OCI-LY7 (cell line): ENCODE results near the gene SMKR1. TPM values are rescaled to one million over a fixed set of nuclear protein-coding genes. Genes with fewer than 3 reads are reported as not detected.

Experiments used
- BruUV-seq: library from RNA; stranded (reverse); fragments of 400-500 nt; replicated peaks from 2 replicates; lab custom pipeline; 2021; lab: Mats Ljungman, UMichigan
- CTCF ChIA-PET: fragments of 300-600 bp; sonication (Branson Sonifier 250); formaldehyde crosslinking; loops from one replicate; lab custom pipeline; 2022; ENCODE audit warnings: antibody characterized with exemption; ENCODE audit not compliant: unreplicated experiment; lab: Charles Lee
- POLR2A ChIA-PET: fragments of 300-600 bp; sonication (Branson Sonifier 250); formaldehyde crosslinking; loops from one replicate; lab custom pipeline; 2022; ENCODE audit warnings: antibody characterized with exemption; lab: Charles Lee
- DNase-seq: peaks from one replicate; pipeline ENCODE4 v3.0.0-alpha.2; 2015; ENCODE audit warnings: low spot score
- H2AFZ ChIP-seq: fragments of 200-600 bp; sonication (generic), shearing (Covaris generic); 2 replicates; pipeline ENCODE4 v1.6.1; 2014; ENCODE audit warnings: mild to moderate bottlenecking, antibody characterized with exemption, low read length, moderate library complexity
- H3K27ac ChIP-seq: fragments of 200-600 bp; sonication (generic); 2 replicates; pipeline ENCODE4 v1.5.1; 2014; ENCODE audit warnings: mixed run types, low read depth, mild to moderate bottlenecking, moderate library complexity, low read length, inconsistent platforms; ENCODE audit not compliant: poor library complexity, severe bottlenecking
- H3K36me3 ChIP-seq: fragments of 200-600 bp; sonication (generic); 2 replicates; pipeline ENCODE4 v1.6.1; 2014; ENCODE audit warnings: mild to moderate bottlenecking, antibody characterized with exemption, low read length, moderate library complexity, mixed read lengths; ENCODE audit not compliant: insufficient read depth
- H3K4me1 ChIP-seq: fragments of 200-600 bp; sonication (generic); 2 replicates; pipeline ENCODE4 v1.5.1; 2014; ENCODE audit warnings: mild to moderate bottlenecking, low read length; ENCODE audit not compliant: insufficient read depth, poor library complexity, severe bottlenecking
- H3K4me2 ChIP-seq: fragments of 200-600 bp; sonication (generic); 2 replicates; pipeline ENCODE4 v1.6.1; 2014; ENCODE audit warnings: mild to moderate bottlenecking, low read length
- H3K4me3 ChIP-seq: fragments of 200-600 bp; sonication (generic); 2 replicates; pipeline ENCODE4 v1.5.1; 2014; ENCODE audit warnings: mild to moderate bottlenecking, low read depth, low read length; ENCODE audit not compliant: poor library complexity, severe bottlenecking
- H3K79me2 ChIP-seq: fragments of 200-600 bp; sonication (generic); 2 replicates; pipeline ENCODE4 v1.6.1; 2016; ENCODE audit warnings: low read depth, mild to moderate bottlenecking, low read length, moderate library complexity, mixed read lengths; ENCODE audit not compliant: insufficient read depth
- H3K9me2 ChIP-seq: fragments of 200-600 bp; sonication (generic); 2 replicates; pipeline ENCODE4 v1.6.1; 2016; ENCODE audit warnings: mild to moderate bottlenecking, low read length, mixed read lengths; ENCODE audit not compliant: insufficient read depth
- H3K9me3 ChIP-seq: fragments of 200-600 bp; sonication (generic); 2 replicates; pipeline ENCODE4 v1.6.1; 2014; ENCODE audit warnings: mild to moderate bottlenecking, mixed run types, low read length, mixed read lengths
- H4K20me1 ChIP-seq: fragments of 200-600 bp; sonication (generic); 2 replicates; pipeline ENCODE4 v1.6.1; 2014; ENCODE audit warnings: mild to moderate bottlenecking, antibody characterized with exemption, low read length, moderate library complexity, mixed read lengths; ENCODE audit not compliant: insufficient read depth
- CTCF ChIP-seq: fragments of 200-600 bp; sonication (generic); conservative IDR thresholded peaks from 2 replicates; pipeline ENCODE4 v1.5.1; 2014; ENCODE audit warnings: mild to moderate bottlenecking, antibody characterized with exemption, low read length, moderate library complexity, mixed read lengths
- EZH2phosphoT487 ChIP-seq: fragments of 200-600 bp; sonication (generic); IDR thresholded peaks from 2 replicates; pipeline ENCODE4 v1.6.1; 2018; ENCODE audit warnings: low read depth, borderline replicate concordance, mild to moderate bottlenecking, mixed run types, antibody characterized with exemption, low read length, moderate library complexity, mixed read lengths
- intact Hi-C: fragments of 100-400 bp; cut with micrococcal nuclease; formaldehyde crosslinking; loops from one replicate; pipeline ENCODE4 v1.10.0; 2022; ENCODE audit not compliant: unreplicated experiment
- total RNA-seq, 2 experiments: library from RNA; depleted of rRNA in 1 of 2; stranded (reverse); fragments of >200 nt in 1 of 2; shearing (Covaris generic) in 1 of 2; gene quantifications; 2 replicates each; pipeline ENCODE4 v1.2.3, GENCODE V29; 2014 to 2022

Gene SMKR1
- total RNA-seq, 2 experiments from 2014 or later, result not detected

DNA sequence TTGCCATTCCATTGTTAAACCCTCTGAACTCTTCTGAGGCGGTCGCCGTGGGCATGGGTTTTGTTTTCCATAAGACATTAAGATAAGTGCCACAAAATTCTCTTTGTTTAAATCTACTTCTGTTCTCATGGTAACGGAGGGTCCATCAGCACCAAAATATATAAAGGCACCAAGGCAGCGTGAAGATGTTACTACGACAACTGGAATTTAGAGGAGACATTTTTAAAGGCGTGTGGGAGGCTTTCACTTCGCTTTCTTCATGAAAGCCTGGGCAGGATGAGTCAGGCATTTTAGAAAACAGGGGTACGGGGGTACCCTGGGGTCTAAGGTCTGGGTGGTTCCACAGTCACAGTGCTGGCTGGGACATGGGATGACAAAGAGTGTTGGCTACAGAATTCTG, 34.0 kb downstream of the SMKR1 start:
- no peak overlapping the region for H3K4me3 ChIP-seq
- BruUV-seq, result no TSS peak
- no peaks in the 10 kb centered on the region for H3K9me2 ChIP-seq
- ChIA-PET CTCF (no interaction called here), POLR2A (no interaction called here)
- H2AFZ ChIP-seq, result no peak overlapping the region
- no peak for DNase-seq
- TF ChIP-seq CTCF (no peak), EZH2phosphoT487 (no peak)
- H3K27ac ChIP-seq, result no peak overlapping the region
- intact Hi-C loops, result no loop called here
- no peaks in the 10 kb centered on the region for H3K4me1 ChIP-seq
- H3K36me3 ChIP-seq, result no peaks in the 10 kb centered on the region
- no peak overlapping the region for H3K4me2 ChIP-seq
- H4K20me1 ChIP-seq, result no peaks in the 10 kb centered on the region
- no peaks in the 10 kb centered on the region for H3K79me2 ChIP-seq
- H3K9me3 ChIP-seq, result no peaks in the 10 kb centered on the region

DNA sequence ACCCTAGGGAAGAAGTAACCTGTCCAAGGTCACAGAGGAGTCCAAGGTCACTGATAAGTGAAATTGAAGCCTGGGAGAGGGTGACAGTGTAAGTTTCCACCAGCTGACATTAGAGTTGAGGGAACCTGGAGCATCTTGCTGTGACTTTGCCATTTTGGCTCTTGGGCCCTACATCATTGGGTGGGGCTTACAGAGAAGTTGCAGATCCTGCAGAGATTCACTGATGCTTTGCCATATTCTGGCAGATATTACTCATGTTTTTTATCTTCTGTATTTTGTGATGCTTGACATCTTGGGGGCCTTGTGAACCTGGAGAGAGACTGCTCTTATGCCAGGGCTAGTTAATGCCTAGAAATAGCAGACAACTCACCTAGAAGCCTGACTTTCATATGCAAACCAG, 36.5 kb downstream of the SMKR1 start:
- H4K20me1 ChIP-seq, result no peaks in the 10 kb centered on the region
- BruUV-seq, result no TSS peak
- H3K4me1 ChIP-seq, result no peaks in the 10 kb centered on the region
- no peak overlapping the region for H3K4me2 ChIP-seq
- no peaks in the 10 kb centered on the region for H3K9me2 ChIP-seq
- H3K79me2 ChIP-seq, result no peaks in the 10 kb centered on the region
- H3K27ac ChIP-seq, result no peak overlapping the region
- POLR2A ChIA-PET, result no interaction called here
- H2AFZ ChIP-seq, result no peak overlapping the region
- CTCF ChIA-PET, result no interaction called here
- no peak overlapping the region for H3K4me3 ChIP-seq
- no peaks in the 10 kb centered on the region for H3K9me3 ChIP-seq
- no peaks in the 10 kb centered on the region for H3K36me3 ChIP-seq
- intact Hi-C loops, result no loop called here
- TF ChIP-seq CTCF (no peak), EZH2phosphoT487 (no peak)
- no peak for DNase-seq

DNA sequence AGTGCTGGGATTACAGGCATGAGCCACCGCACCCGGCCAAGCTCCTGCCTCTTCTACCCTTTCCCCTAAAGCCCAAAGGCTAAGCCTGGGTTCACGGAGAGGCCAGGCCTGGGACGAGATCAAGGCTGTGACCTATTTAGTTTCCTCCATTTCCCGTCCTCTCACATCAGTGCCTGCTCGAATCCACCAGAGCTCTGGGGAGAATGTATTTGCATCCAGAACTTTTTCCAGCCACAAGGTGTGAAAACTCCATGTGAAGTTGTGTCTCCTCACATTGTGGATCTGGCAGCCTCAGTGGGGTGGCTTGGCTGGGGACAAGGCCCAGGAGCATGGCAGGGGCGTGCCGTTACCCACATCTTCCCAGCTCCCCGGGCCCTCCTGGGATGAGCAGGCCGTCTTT, 38.0 kb downstream of the SMKR1 start:
- TF ChIP-seq EZH2phosphoT487, result no peak
- TF ChIP-seq CTCF, result no peak
- no peak overlapping the region for H3K4me2 ChIP-seq
- H3K4me3 ChIP-seq, result no peak overlapping the region
- no TSS peak for BruUV-seq
- H3K27ac ChIP-seq, result no peak overlapping the region
- H3K36me3 ChIP-seq, result no peaks in the 10 kb centered on the region
- no peak for DNase-seq
- POLR2A ChIA-PET, result interaction anchor here (0.5 kb wide), 1 partner anchor 310 kb away, joined by 4 read pairs; no protein-coding TSS in a partner anchor
- no peaks in the 10 kb centered on the region for H3K9me3 ChIP-seq
- CTCF ChIA-PET, result no interaction called here
- H3K4me1 ChIP-seq, result no peaks in the 10 kb centered on the region
- no peaks in the 10 kb centered on the region for H3K9me2 ChIP-seq
- intact Hi-C loops, result no loop called here
- no peaks in the 10 kb centered on the region for H4K20me1 ChIP-seq
- H3K79me2 ChIP-seq, result no peaks in the 10 kb centered on the region
- H2AFZ ChIP-seq, result no peak overlapping the region
